ENCODE measurements around the gene RARRES2.
A peak's percentile ranks its signal among the peaks of the same experiment; 100 is the strongest.

The RARRES2 gene

DNA sequence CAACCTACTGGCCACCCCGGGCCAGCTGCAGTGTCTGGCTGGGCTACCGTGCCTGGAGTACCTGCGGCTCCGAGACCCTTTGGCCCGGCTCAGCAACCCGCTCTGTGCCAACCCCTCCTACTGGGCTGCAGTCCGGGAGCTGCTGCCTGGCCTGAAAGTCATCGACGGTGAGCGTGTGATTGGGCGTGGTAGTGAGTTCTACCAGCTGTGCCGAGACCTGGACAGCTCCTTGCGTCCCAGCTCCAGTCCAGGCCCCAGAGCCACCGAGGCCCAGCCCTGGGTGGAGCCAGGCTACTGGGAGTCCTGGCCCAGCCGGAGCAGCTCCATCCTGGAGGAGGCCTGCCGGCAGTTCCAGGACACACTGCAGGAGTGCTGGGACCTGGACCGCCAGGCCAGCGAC, 4.2 kb downstream of the RARRES2 start:
- H3K4me3 Mint-ChIP-seq = no peak overlapping the region
- H3K27me3 Mint-ChIP-seq = peaks cover 8% of the 10 kb centered on the region
- H3K36me3 Mint-ChIP-seq (ENCODE audit: insufficient read depth) = peaks cover 9% of the 10 kb centered on the region
- H3K27ac Mint-ChIP-seq (ENCODE audit: low read depth) = no peak overlapping the region
- DNase-seq (ENCODE audit: low spot score in 2 of 2) (no peak), ATAC-seq (replicated peaks; ENCODE audit: extremely low read depth, poor library complexity, severe bottlenecking) (no peak)
- H3K9me3 Mint-ChIP-seq = no peaks in the 10 kb centered on the region
- peaks cover 5% of the 10 kb centered on the region for H3K4me1 Mint-ChIP-seq

DNA sequence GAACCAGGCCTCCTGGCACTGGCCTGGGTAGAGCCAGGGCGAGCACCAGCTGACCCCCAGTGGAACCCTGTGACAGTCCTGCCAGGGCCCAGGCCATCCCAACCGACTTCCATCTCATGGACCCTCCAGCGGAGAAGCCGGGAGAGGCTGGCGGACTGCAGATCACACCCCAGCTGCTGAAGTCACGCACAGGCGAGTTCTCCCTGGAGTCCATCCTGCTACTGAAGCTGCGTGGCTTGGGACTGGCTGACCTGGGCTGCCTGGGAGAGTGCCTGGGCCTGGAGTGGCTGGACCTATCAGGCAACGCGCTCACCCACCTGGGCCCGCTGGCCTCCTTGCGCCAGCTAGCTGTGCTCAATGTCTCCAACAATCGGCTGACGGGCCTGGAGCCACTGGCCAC, 4.7 kb downstream of the RARRES2 start:
- no peak for DNase-seq (ENCODE audit: low spot score in 2 of 2)
- no peaks in the 10 kb centered on the region for H3K9me3 Mint-ChIP-seq
- peaks cover 5% of the 10 kb centered on the region for H3K4me1 Mint-ChIP-seq
- no peak overlapping the region for H3K27ac Mint-ChIP-seq (ENCODE audit: low read depth)
- no peak for ATAC-seq (replicated peaks; ENCODE audit: extremely low read depth, poor library complexity, severe bottlenecking)
- H3K36me3 Mint-ChIP-seq (ENCODE audit: insufficient read depth) = peaks cover 8% of the 10 kb centered on the region
- H3K4me3 Mint-ChIP-seq = no peak overlapping the region
- peaks cover 3% of the 10 kb centered on the region for H3K27me3 Mint-ChIP-seq

DNA sequence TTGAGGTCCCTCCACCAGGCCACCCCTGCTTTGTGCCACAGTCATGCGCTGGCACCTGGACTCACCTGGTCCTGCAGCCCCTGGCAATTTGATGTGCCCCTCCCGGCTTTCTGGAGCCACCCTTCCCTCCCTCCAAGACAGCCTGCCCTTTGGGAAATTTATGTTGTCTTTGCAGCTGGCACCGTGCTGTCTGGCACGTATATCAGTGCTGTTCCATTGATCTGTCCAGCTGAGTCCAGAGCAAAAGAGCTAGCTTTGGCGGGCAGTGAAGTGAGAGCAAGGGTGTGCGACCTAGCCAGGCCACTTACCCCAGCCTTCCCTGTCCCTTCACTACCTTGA, 5.7 kb downstream of the RARRES2 start:
- Mint-ChIP-seq H3K4me3 (no peak overlapping the region), H3K36me3 (ENCODE audit: insufficient read depth) (peaks cover 10% of the 10 kb centered on the region), H3K27me3 (no peaks in the 10 kb centered on the region), H3K27ac (ENCODE audit: low read depth) (no peak overlapping the region), H3K4me1 (peaks cover 5% of the 10 kb centered on the region), H3K9me3 (no peaks in the 10 kb centered on the region)
- no peak for DNase-seq (ENCODE audit: low spot score in 2 of 2)
- ATAC-seq (replicated peaks; ENCODE audit: extremely low read depth, poor library complexity, severe bottlenecking) = no peak

DNA sequence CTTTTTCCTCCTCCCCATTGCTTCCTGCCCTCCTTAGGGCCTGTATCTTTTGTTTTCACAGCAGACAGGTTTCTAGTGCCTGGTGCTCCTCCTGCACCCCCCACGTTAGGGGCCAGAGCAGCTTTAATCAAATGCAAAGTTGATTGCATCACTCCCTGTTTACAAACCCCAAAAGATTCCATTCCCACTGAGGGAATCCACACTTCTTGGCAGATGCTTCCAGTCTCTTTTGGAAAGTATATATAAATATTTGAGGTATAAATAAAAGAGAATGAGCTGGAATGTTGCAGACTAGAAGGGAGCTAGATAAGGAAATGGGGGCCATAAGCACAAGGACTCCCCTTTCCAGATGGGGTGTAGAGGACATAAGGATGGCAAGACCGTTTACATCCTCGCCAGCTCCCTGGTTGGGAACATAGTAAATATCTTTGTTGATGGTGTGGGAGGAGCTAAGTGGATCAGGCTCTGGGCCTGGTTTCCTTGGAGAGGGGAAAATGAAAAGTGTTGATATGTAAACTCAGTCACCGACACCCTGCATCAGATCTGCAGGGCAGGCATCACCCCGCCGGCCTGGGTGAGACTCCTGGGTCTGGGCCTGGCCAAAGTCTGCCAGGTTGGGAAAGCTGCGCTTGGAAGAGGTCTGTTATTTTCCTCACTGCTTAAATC, 6.2 kb downstream of the RARRES2 start:
- Mint-ChIP-seq H3K4me3 (no peak overlapping the region), H3K27ac (ENCODE audit: low read depth) (no peak overlapping the region)

DNA sequence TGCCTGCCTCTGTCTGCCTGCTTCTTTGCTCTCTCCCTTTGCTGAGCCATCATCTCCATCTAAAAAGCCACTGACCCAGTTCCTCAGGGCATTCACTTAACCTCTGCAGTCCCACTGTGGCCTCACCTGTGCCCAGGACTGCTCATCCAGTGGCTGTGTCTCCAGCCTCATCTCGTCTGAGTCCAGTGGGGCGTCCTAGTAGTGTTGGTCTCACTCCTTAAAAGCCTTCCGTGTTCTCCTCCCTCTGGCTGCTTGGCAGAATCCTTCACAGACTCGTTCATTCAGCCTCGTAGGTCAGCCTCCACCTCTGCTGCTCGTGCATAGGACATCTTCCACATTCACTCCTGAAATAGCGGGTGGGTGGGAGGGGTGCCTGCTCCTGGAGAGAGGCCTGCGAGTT, 7.3 kb downstream of the RARRES2 start:
- H3K9me3 Mint-ChIP-seq = no peaks in the 10 kb centered on the region
- H3K27ac Mint-ChIP-seq (ENCODE audit: low read depth) = no peak overlapping the region
- H3K4me1 Mint-ChIP-seq = peaks cover 5% of the 10 kb centered on the region
- no peaks in the 10 kb centered on the region for H3K27me3 Mint-ChIP-seq
- peaks cover 9% of the 10 kb centered on the region for H3K36me3 Mint-ChIP-seq (ENCODE audit: insufficient read depth)
- H3K4me3 Mint-ChIP-seq = no peak overlapping the region
- DNase-seq (ENCODE audit: low spot score in 2 of 2) = no peak
- no peak for ATAC-seq (replicated peaks; ENCODE audit: extremely low read depth, poor library complexity, severe bottlenecking)

More for the DNA sequence above, 6.2 kb downstream of the RARRES2 start:
- H3K36me3 Mint-ChIP-seq (ENCODE audit: insufficient read depth) = peaks cover 10% of the 10 kb centered on the region
- ATAC-seq (replicated peaks; ENCODE audit: extremely low read depth, poor library complexity, severe bottlenecking) (no peak), DNase-seq (ENCODE audit: low spot score in 2 of 2) (no peak)
- H3K4me1 Mint-ChIP-seq = peaks cover 5% of the 10 kb centered on the region
- no peaks in the 10 kb centered on the region for H3K27me3 Mint-ChIP-seq
- no peaks in the 10 kb centered on the region for H3K9me3 Mint-ChIP-seq

DNA sequence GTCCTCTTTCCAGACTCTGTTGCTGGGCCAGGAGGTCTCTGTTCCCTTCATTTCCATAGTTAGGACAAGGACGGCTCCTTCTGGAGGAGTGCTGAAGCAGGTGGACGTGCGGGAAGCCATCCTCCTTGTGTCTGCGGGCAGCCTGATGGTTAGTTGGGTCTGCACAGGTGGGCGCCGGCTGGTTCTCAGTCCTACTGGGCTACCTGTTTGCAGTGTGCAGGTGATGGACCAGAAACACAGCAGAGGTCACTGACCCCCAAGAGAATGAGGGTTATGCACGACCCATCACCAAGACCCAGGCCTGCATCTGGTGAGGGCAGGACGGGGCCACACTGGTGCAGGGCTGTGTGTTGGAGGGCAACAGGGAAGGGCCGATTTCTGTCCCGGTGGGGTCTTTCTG, 7.8 kb downstream of the RARRES2 start:
- Mint-ChIP-seq H3K27me3 (no peaks in the 10 kb centered on the region), H3K27ac (ENCODE audit: low read depth) (no peak overlapping the region), H3K36me3 (ENCODE audit: insufficient read depth) (peaks cover 10% of the 10 kb centered on the region), H3K9me3 (no peaks in the 10 kb centered on the region), H3K4me3 (no peak overlapping the region), H3K4me1 (peaks cover 5% of the 10 kb centered on the region)
- ATAC-seq (replicated peaks; ENCODE audit: extremely low read depth, poor library complexity, severe bottlenecking) = no peak
- no peak for DNase-seq (ENCODE audit: low spot score in 2 of 2)

DNA sequence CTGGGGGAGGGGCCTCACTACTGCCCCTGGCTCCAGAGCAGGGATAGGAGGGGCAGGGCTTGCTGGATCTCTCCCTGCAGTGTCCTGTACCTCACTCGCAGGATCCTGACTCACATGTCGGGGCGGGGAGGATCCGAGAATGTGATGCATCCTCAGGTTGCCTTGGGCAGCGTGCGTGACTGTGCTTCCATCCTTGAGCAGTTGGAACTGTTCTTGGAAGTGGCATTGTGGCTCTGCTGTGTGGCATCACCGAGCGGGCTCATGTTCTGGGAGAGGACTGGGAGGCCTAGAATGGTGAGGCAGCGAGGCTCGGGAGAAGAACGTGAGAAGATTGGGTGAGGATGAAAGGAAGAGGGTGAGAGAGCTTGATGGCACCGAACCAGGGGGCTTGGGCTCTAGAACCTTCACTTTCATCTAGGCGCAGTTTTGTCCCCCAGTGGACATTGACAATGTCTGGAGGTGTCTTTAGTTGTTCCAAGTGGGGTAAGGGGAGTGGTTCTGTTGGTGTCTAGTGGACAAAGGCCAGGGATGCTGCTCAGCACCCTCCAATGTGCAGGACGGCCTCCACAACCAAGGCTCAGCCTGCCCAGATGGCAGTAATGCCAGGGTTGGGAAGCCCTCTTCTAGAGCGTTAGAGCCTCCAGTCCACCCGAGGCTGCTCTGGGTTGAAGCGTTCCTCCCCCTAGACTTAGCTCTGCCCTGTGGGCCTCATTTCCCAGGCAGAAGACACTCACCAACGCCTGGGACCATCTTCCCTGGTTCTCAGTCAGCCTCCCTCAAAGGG, 8.4 kb downstream of the RARRES2 start:
- H3K27ac Mint-ChIP-seq (ENCODE audit: low read depth) = no peak overlapping the region
- no peak overlapping the region for H3K4me3 Mint-ChIP-seq
- peaks cover 12% of the 10 kb centered on the region for H3K36me3 Mint-ChIP-seq (ENCODE audit: insufficient read depth)
- no peaks in the 10 kb centered on the region for H3K9me3 Mint-ChIP-seq
- H3K27me3 Mint-ChIP-seq = no peaks in the 10 kb centered on the region
- H3K4me1 Mint-ChIP-seq = peaks cover 3% of the 10 kb centered on the region
- DNase-seq (ENCODE audit: low spot score in 2 of 2) (no peak), ATAC-seq (replicated peaks; ENCODE audit: extremely low read depth, poor library complexity, severe bottlenecking) (no peak)

DNA sequence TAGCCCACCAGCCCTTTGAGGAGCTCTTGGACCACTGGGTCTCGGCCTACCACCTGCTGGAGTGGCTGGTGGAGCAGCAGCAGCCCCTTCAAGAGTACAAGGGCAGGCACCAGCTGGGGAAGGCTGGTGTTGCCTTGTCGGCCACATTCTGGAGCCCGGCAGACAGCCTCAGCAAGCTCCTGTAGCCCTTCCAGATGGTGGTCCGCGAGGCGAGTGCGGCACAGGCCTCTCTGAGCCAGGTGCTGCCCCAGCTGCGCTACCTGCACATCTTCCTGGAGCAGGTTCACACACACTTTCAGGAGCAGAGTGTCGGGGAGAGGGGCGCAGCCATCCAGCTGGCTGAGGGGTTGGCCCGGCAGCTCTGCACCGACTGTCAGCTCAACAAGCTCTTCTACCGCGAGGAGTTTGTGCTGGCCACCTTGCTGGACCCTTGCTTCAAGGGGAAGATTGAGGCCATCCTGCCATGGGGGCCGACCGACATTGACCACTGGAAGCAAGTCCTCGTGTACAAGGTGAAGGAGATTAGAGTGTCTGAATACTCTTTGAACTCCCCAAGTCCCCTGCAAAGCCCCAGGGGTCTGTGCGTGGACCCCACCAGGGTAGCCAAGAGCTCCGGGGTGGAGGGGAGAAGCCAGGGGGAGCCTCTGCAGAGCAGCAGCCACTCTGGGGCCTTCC, 11.1 kb downstream of the RARRES2 start:
- Mint-ChIP-seq H3K36me3 (ENCODE audit: insufficient read depth) (peaks cover 23% of the 10 kb centered on the region), H3K27ac (ENCODE audit: low read depth) (no peak overlapping the region), H3K4me3 (no peak overlapping the region), H3K27me3 (no peaks in the 10 kb centered on the region), H3K9me3 (no peaks in the 10 kb centered on the region), H3K4me1 (peaks cover under 1% of the 10 kb centered on the region)
- no peak for ATAC-seq (replicated peaks; ENCODE audit: extremely low read depth, poor library complexity, severe bottlenecking)
- DNase-seq (ENCODE audit: low spot score in 2 of 2) = no peak

DNA sequence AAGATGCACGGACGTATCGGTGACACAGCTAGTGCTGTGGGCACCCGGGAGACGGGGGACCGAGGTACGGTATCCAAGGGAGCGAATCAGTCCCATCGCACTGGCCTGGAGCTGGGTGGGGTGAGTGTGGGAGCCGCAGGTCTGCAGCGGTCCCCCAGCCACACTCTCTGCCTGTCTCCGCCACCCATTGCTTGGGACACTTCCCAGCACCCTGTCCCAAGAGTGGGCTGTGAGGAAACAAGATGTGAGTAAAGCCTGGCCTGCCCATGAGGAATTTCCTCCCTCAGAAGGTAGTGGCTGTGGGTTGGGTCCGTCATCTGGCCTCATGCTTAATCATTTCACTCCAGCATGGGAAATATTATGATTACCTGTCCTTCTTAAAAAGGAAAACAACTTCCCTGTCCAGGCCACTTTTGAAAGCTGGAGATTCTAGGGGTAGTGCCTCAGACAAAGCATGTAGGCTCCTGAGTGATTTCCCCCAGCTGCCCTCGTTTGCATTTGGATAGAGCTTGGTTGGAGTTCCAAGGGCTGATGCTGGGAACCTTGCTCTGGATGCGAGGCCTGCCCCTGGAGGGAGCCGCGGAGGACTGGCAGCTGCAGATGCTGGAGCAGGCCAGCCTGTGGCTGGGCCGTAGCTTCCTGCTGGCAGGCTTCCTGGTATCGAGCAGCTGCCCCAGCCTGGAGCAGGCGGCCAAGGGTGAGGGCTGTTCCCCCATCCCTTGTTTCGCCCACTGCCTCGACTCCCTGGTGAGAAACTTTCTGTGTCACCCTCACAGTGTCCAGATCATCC, 11.9 kb downstream of the RARRES2 start:
- no peak overlapping the region for H3K27ac Mint-ChIP-seq (ENCODE audit: low read depth)
- DNase-seq (ENCODE audit: low spot score in 2 of 2) (no peak), ATAC-seq (replicated peaks; ENCODE audit: extremely low read depth, poor library complexity, severe bottlenecking) (peak; percentile 10)
- no peak overlapping the region for H3K4me3 Mint-ChIP-seq
- peaks cover 9% of the 10 kb centered on the region for H3K4me1 Mint-ChIP-seq
- peaks cover 25% of the 10 kb centered on the region for H3K36me3 Mint-ChIP-seq (ENCODE audit: insufficient read depth)
- H3K27me3 Mint-ChIP-seq = no peaks in the 10 kb centered on the region
- no peaks in the 10 kb centered on the region for H3K9me3 Mint-ChIP-seq

DNA sequence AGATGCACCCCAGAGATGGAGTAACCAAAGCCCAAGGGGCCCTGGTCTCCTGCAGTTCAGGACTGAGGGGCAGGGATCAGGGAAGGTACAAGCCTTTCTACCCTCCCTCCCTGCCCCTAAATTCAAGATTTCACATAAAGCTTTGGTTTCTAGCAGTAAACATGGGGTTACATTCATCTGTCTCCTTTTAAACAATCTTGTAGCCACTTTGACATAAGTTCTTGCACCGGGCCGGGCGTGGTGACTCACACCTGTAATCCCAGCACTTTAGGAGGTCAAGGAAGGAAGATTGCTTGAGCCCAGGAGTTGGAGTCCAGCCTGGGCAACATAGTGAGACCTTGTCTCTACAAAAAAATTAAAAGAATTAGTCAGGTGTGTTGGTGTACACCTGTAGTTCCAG, 14.1 kb downstream of the RARRES2 start:
- Mint-ChIP-seq H3K36me3 (ENCODE audit: insufficient read depth) (peaks cover 25% of the 10 kb centered on the region), H3K27me3 (no peaks in the 10 kb centered on the region), H3K27ac (ENCODE audit: low read depth) (no peak overlapping the region), H3K9me3 (no peaks in the 10 kb centered on the region), H3K4me3 (no peak overlapping the region), H3K4me1 (peaks cover 26% of the 10 kb centered on the region)
- ATAC-seq (replicated peaks; ENCODE audit: extremely low read depth, poor library complexity, severe bottlenecking) (no peak), DNase-seq (ENCODE audit: low spot score in 2 of 2) (no peak)

DNA sequence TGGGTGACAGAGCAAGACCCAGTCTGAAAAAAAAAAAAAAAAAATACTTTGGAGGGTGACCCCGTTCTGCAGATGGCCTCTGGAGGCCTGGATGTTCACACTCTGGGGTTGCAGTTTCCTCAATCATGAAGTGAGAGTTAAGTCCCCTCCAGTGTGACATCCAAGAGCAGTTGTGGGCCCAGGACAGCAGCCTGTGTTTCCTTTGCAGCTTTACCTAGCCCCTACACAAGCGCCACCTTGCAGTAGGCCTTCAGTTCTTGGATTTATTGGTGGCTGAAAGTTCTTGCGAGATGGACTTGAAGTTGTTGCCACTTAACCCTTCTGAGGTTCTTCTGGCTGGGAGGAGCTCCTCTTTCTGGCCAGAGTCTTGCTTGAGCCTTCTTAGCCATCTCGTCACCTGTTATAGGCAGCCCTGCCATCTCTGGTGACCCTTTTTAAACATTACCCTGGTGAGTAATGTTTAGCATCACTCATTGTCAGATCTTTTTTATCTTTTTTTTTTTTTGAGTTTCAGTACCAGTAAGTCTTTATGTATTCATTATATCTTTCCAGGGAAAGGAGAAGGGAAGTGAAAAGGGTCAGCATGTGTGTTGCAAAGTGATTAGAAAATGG, 14.7 kb downstream of the RARRES2 start:
- Mint-ChIP-seq H3K4me1 (peaks cover 32% of the 10 kb centered on the region), H3K27ac (ENCODE audit: low read depth) (no peak overlapping the region), H3K36me3 (ENCODE audit: insufficient read depth) (peaks cover 25% of the 10 kb centered on the region), H3K27me3 (no peaks in the 10 kb centered on the region), H3K4me3 (no peak overlapping the region), H3K9me3 (no peaks in the 10 kb centered on the region)
- DNase-seq (ENCODE audit: low spot score in 2 of 2) (no peak), ATAC-seq (replicated peaks; ENCODE audit: extremely low read depth, poor library complexity, severe bottlenecking) (no peak)

DNA sequence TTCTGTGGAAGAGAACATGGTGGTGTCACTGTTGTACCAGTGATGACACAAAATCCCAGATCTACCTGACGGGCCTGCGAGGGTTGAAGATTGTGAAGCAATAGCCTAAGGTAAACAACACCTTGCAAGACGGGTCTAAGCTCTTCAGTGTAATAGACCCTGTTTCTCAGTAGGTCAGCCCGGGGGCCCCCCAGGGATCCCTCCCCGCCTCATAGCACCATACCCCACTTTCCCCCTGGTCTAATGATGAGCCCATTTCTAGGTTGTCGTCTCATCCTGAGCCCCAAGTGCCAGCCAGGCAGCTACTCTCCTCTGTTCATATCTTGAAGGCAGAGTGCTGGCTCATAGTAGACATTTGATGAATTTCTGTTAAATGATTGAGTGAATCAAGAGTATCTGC, 15.5 kb downstream of the RARRES2 start:
- DNase-seq (ENCODE audit: low spot score in 2 of 2) (no peak), ATAC-seq (replicated peaks; ENCODE audit: extremely low read depth, poor library complexity, severe bottlenecking) (no peak)
- H3K4me3 Mint-ChIP-seq = no peak overlapping the region
- H3K27ac Mint-ChIP-seq (ENCODE audit: low read depth) = no peak overlapping the region
- peaks cover 22% of the 10 kb centered on the region for H3K36me3 Mint-ChIP-seq (ENCODE audit: insufficient read depth)
- H3K4me1 Mint-ChIP-seq = peaks cover 38% of the 10 kb centered on the region
- no peaks in the 10 kb centered on the region for H3K9me3 Mint-ChIP-seq
- H3K27me3 Mint-ChIP-seq = no peaks in the 10 kb centered on the region

All from central memory CD8-positive, alpha-beta T cell (primary cell).